Measurements from ENCODE around the gene ARL6IP5. TPM values are rescaled to one million over a fixed set of nuclear protein-coding genes. Genes with fewer than 3 reads are reported as not detected.

ARL6IP5 gene
- total RNA-seq, 1 donor from 2014 or later: 167 TPM

GRCh38 chr3:69142090-69142489 lies 57.4 kb downstream of the ARL6IP5 start:
- intact Hi-C loops (cut with DNase I): no loop called here
- no peak for DNase-seq (ENCODE audit: low spot score)

- intact Hi-C loops (cut with DNase I): no loop called here
- no peak for DNase-seq (ENCODE audit: low spot score)
Measured at GRCh38 chr3:69142797-69143454, 58.2 kb downstream of the ARL6IP5 start.

- intact Hi-C loops (cut with DNase I): no loop called here
- DNase-seq (ENCODE audit: low spot score): no peak
Measured at GRCh38 chr3:69143612-69144011, 58.9 kb downstream of the ARL6IP5 start.

- intact Hi-C loops (cut with DNase I): no loop called here
- no peak for DNase-seq (ENCODE audit: low spot score)
Measured at GRCh38 chr3:69144631-69145245, 60.0 kb downstream of the ARL6IP5 start.

GRCh38 chr3:69145688-69146087 lies 61.0 kb downstream of the ARL6IP5 start:
- intact Hi-C loops (cut with DNase I): no loop called here
- no peak for DNase-seq (ENCODE audit: low spot score)

GRCh38 chr3:69149586-69149985 lies 64.8 kb downstream of the ARL6IP5 start:
- DNase-seq (ENCODE audit: low spot score): no peak
- intact Hi-C loops (cut with DNase I): no loop called here

Small RNA genes within 50 kb of the gene (microRNA-seq; reads per million reads assigned to microRNA genes)
- gene MIR3136: not detected

Other genes starting within 250 kb of the ARL6IP5 start
- gene TAFA4, start 152.4 kb upstream of the ARL6IP5 start, total RNA-seq: not detected
- gene EOGT, start 71.3 kb upstream of the ARL6IP5 start, total RNA-seq: 44.0 TPM
- gene TMF1, start 32.6 kb upstream of the ARL6IP5 start, total RNA-seq: 22.8 TPM
- 84.7 TPM for gene UBA3, start 4.6 kb upstream of the ARL6IP5 start, total RNA-seq
- 117 TPM for gene LMOD3, start 37.7 kb downstream of the ARL6IP5 start, total RNA-seq

Data from cardiac septum (tissue), 1 donor.